ENCODE data around the gene ASPG. TPM values are rescaled to one million over a fixed set of nuclear protein-coding genes. Genes with fewer than 3 reads are reported as not detected.

Gene ASPG
- total RNA-seq (0.71 TPM), polyA plus RNA-seq (ENCODE audit: insufficient read depth in 1 of 8, insufficient read length in 8 of 8, low replicate concordance in 1 of 8) (1 to 10 TPM in 6 of 8 donors, under 1 TPM in 2; 0.37 to 2.5 (median 1.3) TPM)
- long read RNA-seq, donor 1: 0 reads
- long read RNA-seq, donor 2: 0 reads
- long read RNA-seq, donor 3: 0 reads
- long read RNA-seq, donor 4: 0 reads
- long read RNA-seq, donor 5: 0 reads
- long read RNA-seq, donor 6, full-length matches to known transcripts: 1 of 1 reads
- long read RNA-seq, donor 6, partial matches to known transcripts: 0 of 1 reads
- long read RNA-seq, donor 6, other reads (novel, unspliced or antisense): 0 of 1 reads
- long read RNA-seq, donor 7: 0 reads
- long read RNA-seq, donor 8: 0 reads
- long read RNA-seq, donor 9: 0 reads
- long read RNA-seq, donor 10: 0 reads
- long read RNA-seq, donor 11: 0 reads

GRCh38 chr14:104085032-104085888, at the start of gene ASPG:
Gene ASPG, plus strand, starts transcription at chr14:104085700. Its CDS starts 71 bp downstream, at chr14:104085771.
- H3K4me3 ChIP-seq (ENCODE audit: low read length): no peak within 1 kb of the TSS
- 6% methylated on average over 33 of the region's 70 CpGs for WGBS (ENCODE audit: insufficient coverage)
- H3K27ac ChIP-seq (ENCODE audit: low read length): no peak within 1 kb of the TSS

GRCh38 chr14:104036212-104036611, 49.3 kb upstream of the ASPG start:
- H3K4me3 ChIP-seq (ENCODE audit: low read length): no peak overlapping the region
- 50% methylated on average over 2 of the region's 7 CpGs for WGBS (ENCODE audit: insufficient coverage)
- H3K9me3 ChIP-seq (replicated peaks; ENCODE audit: control insufficient read depth, low read depth, low read length): no peaks in the 10 kb centered on the region
- H3K36me3 ChIP-seq (ENCODE audit: control insufficient read depth, insufficient read depth, low read length): no peaks in the 10 kb centered on the region
- peaks cover 15% of the 10 kb centered on the region for H3K27me3 ChIP-seq (ENCODE audit: control insufficient read depth, insufficient read depth, low read length)
- no peaks in the 10 kb centered on the region for H3K4me1 ChIP-seq (ENCODE audit: control insufficient read depth, insufficient read depth, low read length)
- no peak overlapping the region for H3K27ac ChIP-seq (ENCODE audit: low read length)
- DNase-seq: no peak

More at GRCh38 chr14:104085032-104085888, at the start of gene ASPG:
- DNase-seq: peak; percentile 3
- Histone ChIP-seq H3K4me1 (ENCODE audit: control insufficient read depth, insufficient read depth, low read length) (peaks cover 41% of the 10 kb centered on the region), H3K36me3 (ENCODE audit: control insufficient read depth, insufficient read depth, low read length) (no peaks in the 10 kb centered on the region), H3K27me3 (ENCODE audit: control insufficient read depth, insufficient read depth, low read length) (peaks cover 49% of the 10 kb centered on the region), H3K9me3 (replicated peaks; ENCODE audit: control insufficient read depth, low read depth, low read length) (peaks cover under 1% of the 10 kb centered on the region)

- no peaks in the 10 kb centered on the region for H3K4me1 ChIP-seq (ENCODE audit: control insufficient read depth, insufficient read depth, low read length)
- no peak for DNase-seq
- peaks cover 16% of the 10 kb centered on the region for H3K27me3 ChIP-seq (ENCODE audit: control insufficient read depth, insufficient read depth, low read length)
- WGBS (ENCODE audit: insufficient coverage): 64% methylated on average over 13 of the region's 14 CpGs
- no peak overlapping the region for H3K27ac ChIP-seq (ENCODE audit: low read length)
- no peaks in the 10 kb centered on the region for H3K36me3 ChIP-seq (ENCODE audit: control insufficient read depth, insufficient read depth, low read length)
- H3K9me3 ChIP-seq (replicated peaks; ENCODE audit: control insufficient read depth, low read depth, low read length): no peaks in the 10 kb centered on the region
- H3K4me3 ChIP-seq (ENCODE audit: low read length): no peak overlapping the region
Measured at GRCh38 chr14:104037074-104037473, 48.4 kb upstream of the ASPG start.

GRCh38 chr14:104037903-104038302, 47.6 kb upstream of the ASPG start:
- WGBS (ENCODE audit: insufficient coverage): 80% methylated on average over 1 of the region's 3 CpGs

GRCh38 chr14:104039214-104039613, 46.3 kb upstream of the ASPG start:
- Histone ChIP-seq H3K4me3 (ENCODE audit: low read length) (no peak overlapping the region), H3K27ac (ENCODE audit: low read length) (no peak overlapping the region), H3K36me3 (ENCODE audit: control insufficient read depth, insufficient read depth, low read length) (no peaks in the 10 kb centered on the region), H3K4me1 (ENCODE audit: control insufficient read depth, insufficient read depth, low read length) (no peaks in the 10 kb centered on the region), H3K27me3 (ENCODE audit: control insufficient read depth, insufficient read depth, low read length) (peaks cover 21% of the 10 kb centered on the region), H3K9me3 (replicated peaks; ENCODE audit: control insufficient read depth, low read depth, low read length) (no peaks in the 10 kb centered on the region)
- no peak for DNase-seq
- WGBS (ENCODE audit: insufficient coverage): 77% methylated on average over 3 of the region's 5 CpGs

More at GRCh38 chr14:104037903-104038302, 47.6 kb upstream of the ASPG start:
- DNase-seq: no peak
- Histone ChIP-seq H3K27me3 (ENCODE audit: control insufficient read depth, insufficient read depth, low read length) (peaks cover 21% of the 10 kb centered on the region), H3K9me3 (replicated peaks; ENCODE audit: control insufficient read depth, low read depth, low read length) (no peaks in the 10 kb centered on the region), H3K4me1 (ENCODE audit: control insufficient read depth, insufficient read depth, low read length) (no peaks in the 10 kb centered on the region), H3K27ac (ENCODE audit: low read length) (no peak overlapping the region), H3K4me3 (ENCODE audit: low read length) (no peak overlapping the region), H3K36me3 (ENCODE audit: control insufficient read depth, insufficient read depth, low read length) (no peaks in the 10 kb centered on the region)

GRCh38 chr14:104040539-104040938, 45.0 kb upstream of the ASPG start:
- no peak for DNase-seq
- Histone ChIP-seq H3K9me3 (replicated peaks; ENCODE audit: control insufficient read depth, low read depth, low read length) (no peaks in the 10 kb centered on the region), H3K27ac (ENCODE audit: low read length) (no peak overlapping the region), H3K4me1 (ENCODE audit: control insufficient read depth, insufficient read depth, low read length) (no peaks in the 10 kb centered on the region), H3K27me3 (ENCODE audit: control insufficient read depth, insufficient read depth, low read length) (peaks cover 16% of the 10 kb centered on the region), H3K36me3 (ENCODE audit: control insufficient read depth, insufficient read depth, low read length) (no peaks in the 10 kb centered on the region), H3K4me3 (ENCODE audit: low read length) (no peak overlapping the region)
- WGBS (ENCODE audit: insufficient coverage): 56% methylated on average over 4 of the region's 5 CpGs

- peaks cover 16% of the 10 kb centered on the region for H3K27me3 ChIP-seq (ENCODE audit: control insufficient read depth, insufficient read depth, low read length)
- H3K36me3 ChIP-seq (ENCODE audit: control insufficient read depth, insufficient read depth, low read length): no peaks in the 10 kb centered on the region
- H3K27ac ChIP-seq (ENCODE audit: low read length): no peak overlapping the region
- DNase-seq: no peak
- 71% methylated on average over 1 of the region's 6 CpGs for WGBS (ENCODE audit: insufficient coverage)
- no peaks in the 10 kb centered on the region for H3K4me1 ChIP-seq (ENCODE audit: control insufficient read depth, insufficient read depth, low read length)
- no peaks in the 10 kb centered on the region for H3K9me3 ChIP-seq (replicated peaks; ENCODE audit: control insufficient read depth, low read depth, low read length)
- H3K4me3 ChIP-seq (ENCODE audit: low read length): no peak overlapping the region
Measured at GRCh38 chr14:104041430-104042104, 43.9 kb upstream of the ASPG start.

GRCh38 chr14:104044016-104044415, 41.5 kb upstream of the ASPG start:
- Histone ChIP-seq H3K27ac (ENCODE audit: low read length) (no peak overlapping the region), H3K4me1 (ENCODE audit: control insufficient read depth, insufficient read depth, low read length) (no peaks in the 10 kb centered on the region), H3K27me3 (ENCODE audit: control insufficient read depth, insufficient read depth, low read length) (peaks cover 12% of the 10 kb centered on the region), H3K9me3 (replicated peaks; ENCODE audit: control insufficient read depth, low read depth, low read length) (no peaks in the 10 kb centered on the region), H3K36me3 (ENCODE audit: control insufficient read depth, insufficient read depth, low read length) (no peaks in the 10 kb centered on the region), H3K4me3 (ENCODE audit: low read length) (no peak overlapping the region)
- 86% methylated on average over 4 of the region's 6 CpGs for WGBS (ENCODE audit: insufficient coverage)
- no peak for DNase-seq

GRCh38 chr14:104047761-104048160, 37.7 kb upstream of the ASPG start:
- no peaks in the 10 kb centered on the region for H3K9me3 ChIP-seq (replicated peaks; ENCODE audit: control insufficient read depth, low read depth, low read length)
- H3K27ac ChIP-seq (ENCODE audit: low read length): no peak overlapping the region
- H3K27me3 ChIP-seq (ENCODE audit: control insufficient read depth, insufficient read depth, low read length): no peaks in the 10 kb centered on the region
- no CpG with 5 or more reads among the region's 3 CpGs for WGBS (ENCODE audit: insufficient coverage)
- no peak for DNase-seq
- H3K4me3 ChIP-seq (ENCODE audit: low read length): no peak overlapping the region
- H3K4me1 ChIP-seq (ENCODE audit: control insufficient read depth, insufficient read depth, low read length): no peaks in the 10 kb centered on the region
- no peaks in the 10 kb centered on the region for H3K36me3 ChIP-seq (ENCODE audit: control insufficient read depth, insufficient read depth, low read length)
